Pulmonary artery endothelial cell (primary cell): Measurements from ENCODE around the gene SPPL2A. TPM values are rescaled to one million over a fixed set of nuclear protein-coding genes. Genes with fewer than 3 reads are reported as not detected.

Experiments used
- DNase-seq: peaks from one replicate; pipeline ENCODE4 v3.0.0-alpha.2; 2011; ENCODE audit warnings: low read depth, low spot score
- total RNA-seq: library from RNA; depleted of rRNA; stranded (reverse); fragments of >200 nt; gene quantifications from 2 replicates; pipeline ENCODE4 v1.2.3, GENCODE V29; 2014

SPPL2A gene
- total RNA-seq, 1 donor from 2014 or later = 71.3 TPM

GRCh38 chr15:50686469-50687301 lies 78.8 kb downstream of the SPPL2A start, which contains the start of gene TRPM7:
Gene TRPM7 (minus strand): TSS chr15:50686797. CDS start chr15:50686533, 264 bp downstream.
- DNase-seq = peak; percentile 57

GRCh38 chr15:50685976-50686468 lies 79.5 kb downstream of the SPPL2A start:
- no peak for DNase-seq

- no peak for DNase-seq
Measured at GRCh38 chr15:50685191-50685975, 80.1 kb downstream of the SPPL2A start.

- no peak for DNase-seq
Measured at GRCh38 chr15:50681467-50681866, 84.0 kb downstream of the SPPL2A start.

GRCh38 chr15:50676799-50677483 lies 88.6 kb downstream of the SPPL2A start:
- no peak for DNase-seq

- DNase-seq = no peak
Measured at GRCh38 chr15:50675535-50676144, 89.9 kb downstream of the SPPL2A start.

GRCh38 chr15:50670115-50670514 lies 95.4 kb downstream of the SPPL2A start:
- DNase-seq = no peak

GRCh38 chr15:50669611-50670010 lies 95.9 kb downstream of the SPPL2A start:
- no peak for DNase-seq

- no peak for DNase-seq
Measured at GRCh38 chr15:50665938-50666337, 99.6 kb downstream of the SPPL2A start.

- DNase-seq = no peak
Measured at GRCh38 chr15:50655555-50655954, 110.0 kb downstream of the SPPL2A start.

- DNase-seq = no peak
Measured at GRCh38 chr15:50653156-50653743, 112.3 kb downstream of the SPPL2A start.

- DNase-seq = no peak
Measured at GRCh38 chr15:50652671-50653070, 112.8 kb downstream of the SPPL2A start.

Other genes with a start within 250 kb of the SPPL2A start
- 0.13 TPM in 1 of 2 replicates, not detected in the other for gene USP50, start 219.0 kb downstream of the SPPL2A start, total RNA-seq
- 23.4 and 31.8 TPM in 2 replicates for gene TRPM7, start 78.9 kb downstream of the SPPL2A start, total RNA-seq
- 10.2 and 12.9 TPM in 2 replicates for gene AP4E1, start 143.0 kb upstream of the SPPL2A start, total RNA-seq